ENCODE results near the gene MYMX. TPM values are rescaled to one million over a fixed set of nuclear protein-coding genes. Genes with fewer than 3 reads are reported as not detected.

The MYMX gene
- total RNA-seq, 1 experiment from 2014 or later: not detected

DNA sequence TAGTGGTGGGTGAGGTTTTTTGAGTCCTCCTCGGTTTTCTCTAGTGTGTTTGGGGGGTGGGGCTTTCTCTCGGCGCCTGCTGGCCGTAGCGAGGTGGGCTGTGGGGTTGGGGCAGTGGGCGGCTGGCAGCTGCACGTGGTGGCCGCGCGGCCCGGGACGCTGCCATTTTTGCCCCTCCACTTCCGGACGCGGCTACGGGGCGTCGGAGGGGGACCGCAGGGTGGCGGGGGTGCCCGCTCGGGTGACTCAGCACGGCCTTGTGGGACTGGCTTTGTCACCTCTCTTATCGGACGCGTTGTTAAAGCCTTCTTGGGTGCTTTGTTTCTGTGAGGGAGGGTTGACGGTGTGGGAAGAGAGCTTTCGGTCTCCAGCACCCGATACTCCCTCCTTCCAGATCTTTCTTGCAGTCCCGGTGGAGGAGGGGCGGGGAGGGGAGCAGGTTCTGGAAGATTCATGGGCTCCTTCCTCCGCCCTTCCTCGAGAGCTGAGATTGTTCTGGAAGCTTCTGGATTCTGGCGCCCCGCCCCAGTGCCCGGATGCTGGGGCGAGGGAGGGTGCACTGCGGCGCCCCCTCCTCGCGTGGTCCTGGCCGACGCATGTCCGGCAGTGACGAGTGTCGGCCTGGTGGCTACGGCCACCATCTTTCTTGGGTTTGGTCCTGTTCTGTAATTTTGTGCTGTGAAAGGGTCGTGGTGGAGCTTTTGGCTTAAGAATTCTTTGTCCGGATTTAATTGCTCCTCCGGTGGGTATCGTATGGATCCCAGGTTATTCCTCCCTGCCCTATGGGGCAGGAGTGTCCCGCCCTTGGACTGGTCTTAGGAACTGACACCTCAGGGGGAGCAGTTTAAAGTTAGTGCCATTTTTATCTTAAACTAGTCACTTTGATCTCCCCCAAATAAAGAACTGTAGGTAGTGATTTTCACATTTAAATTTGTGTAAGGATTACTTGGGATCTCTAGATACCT is 30.9 kb downstream of the MYMX start:
- ChIA-PET POLR2A (interaction anchor here (0.8 to 4.0 kb wide), 15 partner anchors 8 to 477 kb away, joined by 3 to 74 read pairs (median 6); partner anchors contain the start of genes AARS2, SLC29A1, SLC35B2 and TMEM63B), CTCF (interaction anchor here (1.4 to 4.0 kb wide), 3 partner anchors 9 to 13 kb away, joined by 9 to 16 read pairs (median 10); partner anchors contain the start of gene SLC35B2), RAD21 (ENCODE audit: low non-redundant PET in 1 of 2, low total read pairs in 2 of 2, uncharacterized antibody in 2 of 2, unreplicated experiment in 2 of 2) (interaction anchor here (0.6 kb wide), 2 partner anchors 10 kb away, joined by 4 read pairs; no protein-coding TSS in a partner anchor)
- TSS peak; percentile 46 for BruUV-seq (replicated peaks)
- Histone ChIP-seq H3K9me3 (ENCODE audit: control insufficient read depth in 1 of 2, insufficient read depth in 1 of 2, low read depth in 1 of 2, low read length in 2 of 2) (no peaks in the 10 kb centered on the region), H4K20me1 (ENCODE audit: insufficient read depth) (peaks cover 50% of the 10 kb centered on the region), H3K79me2 (ENCODE audit: insufficient read depth, low read length) (peaks cover 57% of the 10 kb centered on the region), H3K27ac (ENCODE audit: low read depth, low read length) (peak overlapping the region; percentile 82), H3K4me1 (ENCODE audit: control insufficient read depth in 1 of 2, insufficient read depth in 2 of 2, low read length in 2 of 2) (peaks cover 10 to 34% of the 10 kb centered on the region in 2 experiments), H3K27me3 (ENCODE audit: insufficient read depth, low read length) (no peaks in the 10 kb centered on the region), H3K9ac (ENCODE audit: low read length) (peak overlapping the region; percentile 95), H3K4me2 (ENCODE audit: low read length) (peak overlapping the region; percentile 83), H3K36me3 (ENCODE audit: control insufficient read depth in 1 of 2, insufficient read depth in 2 of 2, low read length in 2 of 2) (peaks cover 42 to 55% of the 10 kb centered on the region in 2 experiments), H3K4me3 (replicated peaks in 1 of 2; ENCODE audit: low read depth in 1 of 2, low read length in 2 of 2) (peak overlapping the region; percentile 82 to 100), H2AFZ (ENCODE audit: low read depth, low read length, poor library complexity, severe bottlenecking) (no peak overlapping the region), H3K9me2 (ENCODE audit: insufficient read depth) (no peaks in the 10 kb centered on the region)
- peak; percentile 26 for ATAC-seq
- TF ChIP-seq ZFX (IDR thresholded peaks at IDR 0.05) (peak; percentile 34; the same call in 1 of the 2 replicates), ZNF274 (IDR thresholded peaks at IDR 0.05; ENCODE audit: low read depth, low read length) (no peak), YY1 (IDR thresholded peaks at IDR 0.05; ENCODE audit: extremely low read depth, insufficient replicate concordance, low read depth, low read length) (peak; percentile 26)
- intact Hi-C loops (cut with micrococcal nuclease): loop anchor here (2.0 kb wide), 1 partner anchor 619 kb away; the partner anchor contains the start of gene GTPBP2
- no peak for DNase-seq (ENCODE audit: low read depth, low spot score)

DNA sequence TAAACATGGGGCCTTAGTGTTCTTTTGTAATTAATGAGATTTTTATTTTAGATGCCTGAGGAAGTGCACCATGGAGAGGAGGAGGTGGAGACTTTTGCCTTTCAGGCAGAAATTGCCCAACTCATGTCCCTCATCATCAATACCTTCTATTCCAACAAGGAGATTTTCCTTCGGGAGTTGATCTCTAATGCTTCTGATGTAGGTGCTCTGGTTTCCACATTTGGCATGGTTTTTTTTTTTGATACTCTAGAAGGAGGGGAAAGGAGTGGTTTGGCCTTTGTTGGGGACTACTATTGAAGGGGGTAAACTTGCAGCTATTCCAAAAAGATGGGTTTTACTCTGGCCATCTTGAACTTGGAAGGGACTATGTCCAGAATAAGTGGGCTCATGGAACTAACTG is 31.9 kb downstream of the MYMX start:
- CTCF ChIA-PET: no interaction called here
- H4K20me1 ChIP-seq (ENCODE audit: insufficient read depth): peaks cover 56% of the 10 kb centered on the region

More for the DNA sequence above, 31.9 kb downstream of the MYMX start:
- Histone ChIP-seq H3K9me2 (ENCODE audit: insufficient read depth) (no peaks in the 10 kb centered on the region), H3K79me2 (ENCODE audit: insufficient read depth, low read length) (peaks cover 65% of the 10 kb centered on the region), H2AFZ (ENCODE audit: low read depth, low read length, poor library complexity, severe bottlenecking) (no peak overlapping the region), H3K27me3 (ENCODE audit: insufficient read depth, low read length) (no peaks in the 10 kb centered on the region), H3K9me3 (ENCODE audit: control insufficient read depth in 1 of 2, insufficient read depth in 1 of 2, low read depth in 1 of 2, low read length in 2 of 2) (no peaks in the 10 kb centered on the region), H3K4me3 (replicated peaks in 1 of 2; ENCODE audit: low read depth in 1 of 2, low read length in 2 of 2) (peak overlapping the region; percentile 82 to 100), H3K4me1 (ENCODE audit: control insufficient read depth in 1 of 2, insufficient read depth in 2 of 2, low read length in 2 of 2) (peaks cover 10 to 34% of the 10 kb centered on the region in 2 experiments), H3K27ac (ENCODE audit: low read depth, low read length) (peak overlapping the region; percentile 82; the same call in 1 of the 2 replicates), H3K9ac (ENCODE audit: low read length) (peak overlapping the region; percentile 95), H3K4me2 (ENCODE audit: low read length) (peak overlapping the region; percentile 83), H3K36me3 (ENCODE audit: control insufficient read depth in 1 of 2, insufficient read depth in 2 of 2, low read length in 2 of 2) (peaks cover 50 to 64% of the 10 kb centered on the region in 2 experiments)
- POLR2A ChIA-PET: interaction anchor here (1.2 to 4.0 kb wide), 2 partner anchors 7 to 11 kb away, joined by 4 to 74 read pairs; partner anchors contain the start of gene SLC35B2
- BruUV-seq (replicated peaks): no TSS peak
- ATAC-seq (no peak), DNase-seq (ENCODE audit: low read depth, low spot score) (no peak)
- RAD21 ChIA-PET (ENCODE audit: low non-redundant PET in 1 of 2, low total read pairs in 2 of 2, uncharacterized antibody in 2 of 2, unreplicated experiment in 2 of 2): no interaction called here
- no peak for TF ChIP-seq EGR1 (IDR thresholded peaks at IDR 0.05; ENCODE audit: low read depth)
- intact Hi-C loops (cut with micrococcal nuclease): no loop called here
